ENCODE measurements around the gene CDH22.

DNA sequence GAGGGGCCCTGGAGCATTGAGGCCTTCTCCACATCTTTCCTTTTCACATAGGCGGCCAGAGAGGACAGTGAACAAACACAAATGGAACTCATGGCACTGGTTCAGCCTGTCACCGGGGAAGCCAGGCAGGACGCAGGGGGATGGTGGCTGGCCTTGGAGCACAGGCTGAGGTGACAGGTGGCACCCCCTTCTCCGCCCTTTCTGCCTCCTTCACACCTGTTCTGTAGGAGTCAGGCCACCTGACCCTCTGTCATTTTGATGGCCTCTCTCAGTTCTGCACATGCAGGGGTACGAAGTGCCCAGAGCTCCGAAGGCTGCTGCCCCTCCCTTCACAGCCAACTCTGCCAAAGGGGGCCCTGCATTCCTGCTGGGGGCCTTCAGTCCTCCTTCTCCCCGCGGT, 129.4 kb downstream of the CDH22 start:
- TF ChIP-seq, protein P1, sequence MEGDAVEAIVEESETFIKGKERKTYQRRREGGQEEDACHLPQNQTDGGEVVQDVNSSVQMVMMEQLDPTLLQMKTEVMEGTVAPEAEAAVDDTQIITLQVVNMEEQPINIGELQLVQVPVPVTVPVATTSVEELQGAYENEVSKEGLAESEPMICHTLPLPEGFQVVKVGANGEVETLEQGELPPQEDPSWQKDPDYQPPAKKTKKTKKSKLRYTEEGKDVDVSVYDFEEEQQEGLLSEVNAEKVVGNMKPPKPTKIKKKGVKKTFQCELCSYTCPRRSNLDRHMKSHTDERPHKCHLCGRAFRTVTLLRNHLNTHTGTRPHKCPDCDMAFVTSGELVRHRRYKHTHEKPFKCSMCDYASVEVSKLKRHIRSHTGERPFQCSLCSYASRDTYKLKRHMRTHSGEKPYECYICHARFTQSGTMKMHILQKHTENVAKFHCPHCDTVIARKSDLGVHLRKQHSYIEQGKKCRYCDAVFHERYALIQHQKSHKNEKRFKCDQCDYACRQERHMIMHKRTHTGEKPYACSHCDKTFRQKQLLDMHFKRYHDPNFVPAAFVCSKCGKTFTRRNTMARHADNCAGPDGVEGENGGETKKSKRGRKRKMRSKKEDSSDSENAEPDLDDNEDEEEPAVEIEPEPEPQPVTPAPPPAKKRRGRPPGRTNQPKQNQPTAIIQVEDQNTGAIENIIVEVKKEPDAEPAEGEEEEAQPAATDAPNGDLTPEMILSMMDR (IDR thresholded peaks at IDR 0.05; ENCODE audit: low read depth, low read length), result no peak
- no peak for TF ChIP-seq EZH2phosphoT487 (IDR thresholded peaks at IDR 0.05; ENCODE audit: low read depth)
